IPS DF 6.9 (cell line): ENCODE measurements around the gene ZNF618.

ENCODE experiments used
- DNase-seq: peaks from one replicate; pipeline ENCODE4 v3.0.0-alpha.2; 2013; ENCODE audit warnings: low read depth, low spot score
- H3K27ac ChIP-seq: one replicate; pipeline ENCODE4 v1.5.1; 2013; ENCODE audit warnings: low read length, control low read depth
- H3K27me3 ChIP-seq: 2 replicates; pipeline ENCODE4 v1.6.1; 2013; ENCODE audit warnings: mild to moderate bottlenecking, low read length; ENCODE audit not compliant: control insufficient read depth, insufficient read depth
- H3K36me3 ChIP-seq: 2 replicates; pipeline ENCODE4 v1.6.1; 2013; ENCODE audit warnings: low read length; ENCODE audit not compliant: control insufficient read depth, insufficient read depth
- H3K4me1 ChIP-seq: 2 replicates; pipeline ENCODE4 v1.6.1; 2013; ENCODE audit warnings: low read length; ENCODE audit not compliant: control insufficient read depth, insufficient read depth
- H3K4me3 ChIP-seq: 2 replicates; pipeline ENCODE4 v1.5.1; 2013; ENCODE audit warnings: mild to moderate bottlenecking, low read length
- H3K9me3 ChIP-seq: 2 replicates; pipeline ENCODE4 v1.6.1; 2013; ENCODE audit warnings: low read length, inconsistent platforms; ENCODE audit not compliant: control insufficient read depth, insufficient read depth
- whole genome bisulfite sequencing: extraction: QIAGEN DNeasy Blood & Tissue Kit; methylation state at CpG from one replicate; pipeline ENCODE4 v1.1.7; 2013; ENCODE audit warnings: mixed read lengths, missing lambda C conversion rate; ENCODE audit not compliant: insufficient read length, insufficient coverage; 5-methylcytosine and 5-hydroxymethylcytosine counted together

Gene ZNF618

DNA sequence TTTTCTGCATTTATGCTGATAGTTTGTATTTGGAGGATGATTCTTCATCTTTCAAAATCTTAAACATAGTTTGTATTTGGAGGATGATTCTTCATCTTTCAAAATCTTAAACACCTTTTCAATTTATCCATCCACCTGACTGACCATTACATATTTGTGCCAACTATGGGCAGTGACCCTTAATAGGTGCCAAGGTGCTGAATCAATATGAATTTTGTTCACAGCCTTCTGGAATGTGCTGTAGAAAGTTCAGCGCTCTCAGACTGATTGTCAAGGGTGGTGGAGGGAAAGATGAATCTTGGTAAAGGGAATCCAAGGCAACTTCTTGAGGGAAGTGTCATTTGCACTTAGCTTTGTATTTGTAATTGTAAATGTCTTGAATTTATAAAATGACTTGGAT lies 18.1 kb downstream of the ZNF618 start:
- Histone ChIP-seq H3K4me1 (no peaks in the 10 kb centered on the region), H3K9me3 (no peaks in the 10 kb centered on the region), H3K27ac (no peak overlapping the region), H3K27me3 (no peaks in the 10 kb centered on the region), H3K4me3 (no peak overlapping the region), H3K36me3 (no peaks in the 10 kb centered on the region)
- DNase-seq, result no peak
- no CpG with 5 or more reads among the region's 1 CpG for whole genome bisulfite sequencing

DNA sequence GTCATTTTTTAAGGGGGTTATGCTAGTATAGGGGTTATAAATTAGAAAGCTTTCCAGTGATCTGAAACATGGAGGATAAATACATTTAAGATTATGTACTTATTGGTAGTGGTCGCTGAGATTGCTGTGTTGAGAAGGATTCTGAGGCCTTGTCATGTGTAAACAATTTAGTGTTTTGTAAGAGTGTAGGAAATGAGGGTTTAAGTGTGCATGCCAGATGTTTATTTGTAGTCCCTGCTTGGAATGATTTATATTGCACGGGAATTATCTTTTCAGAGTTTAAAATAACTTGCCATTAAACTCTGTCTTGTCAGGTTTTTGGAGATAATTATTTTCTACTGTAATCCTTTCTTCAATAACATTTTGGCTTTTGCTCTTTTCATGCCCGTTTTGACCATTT lies 19.4 kb downstream of the ZNF618 start:
- WGBS, result 100% methylated on average over 1 of the region's 3 CpGs

DNA sequence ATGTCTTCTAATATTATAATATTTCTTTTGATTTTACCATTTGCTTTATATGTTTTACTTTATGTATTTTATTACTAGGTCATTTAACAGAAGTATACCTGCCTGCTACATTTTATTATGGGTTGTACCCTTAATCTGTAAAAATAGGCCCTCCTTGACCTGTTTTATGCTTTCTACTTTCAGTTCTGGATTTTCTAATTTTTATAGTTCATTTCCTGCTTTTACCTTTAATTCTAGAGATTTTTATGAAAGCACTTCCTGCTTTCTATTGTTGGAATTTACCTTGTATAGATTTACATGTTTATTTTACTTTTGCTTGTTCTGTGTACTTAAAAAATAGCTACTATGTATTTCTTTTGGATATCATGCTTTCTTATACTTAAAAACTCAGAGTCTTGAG lies 20.6 kb downstream of the ZNF618 start:
- H3K4me1 ChIP-seq, result no peaks in the 10 kb centered on the region
- no peak for DNase-seq
- no peaks in the 10 kb centered on the region for H3K9me3 ChIP-seq
- no peaks in the 10 kb centered on the region for H3K36me3 ChIP-seq
- no peaks in the 10 kb centered on the region for H3K27me3 ChIP-seq
- H3K4me3 ChIP-seq, result no peak overlapping the region
- H3K27ac ChIP-seq, result no peak overlapping the region

More for the DNA sequence above, 19.4 kb downstream of the ZNF618 start:
- Histone ChIP-seq H3K36me3 (no peaks in the 10 kb centered on the region), H3K9me3 (no peaks in the 10 kb centered on the region), H3K4me3 (no peak overlapping the region), H3K4me1 (no peaks in the 10 kb centered on the region), H3K27me3 (no peaks in the 10 kb centered on the region), H3K27ac (no peak overlapping the region)
- no peak for DNase-seq

DNA sequence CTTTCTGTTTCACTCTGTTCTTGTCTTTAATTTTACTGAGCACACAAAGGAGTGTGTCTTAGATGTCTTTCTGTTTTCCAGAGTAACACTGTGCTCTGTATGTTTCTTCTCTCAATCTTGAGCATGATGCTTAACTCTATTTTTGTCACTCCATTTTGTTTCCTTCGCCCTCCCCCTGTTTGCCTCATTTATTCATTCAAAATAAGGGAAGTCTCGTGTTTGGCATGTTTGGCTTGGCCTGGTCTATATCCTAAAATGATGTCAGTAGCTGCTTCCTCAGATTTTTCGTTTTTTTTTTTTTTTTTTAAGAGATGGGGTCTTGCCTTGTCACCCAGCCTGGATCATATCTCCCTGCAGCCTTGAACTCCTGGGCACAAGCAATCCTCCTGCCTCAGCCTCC lies 22.0 kb downstream of the ZNF618 start:
- Histone ChIP-seq H3K36me3 (no peaks in the 10 kb centered on the region), H3K9me3 (no peaks in the 10 kb centered on the region), H3K4me1 (no peaks in the 10 kb centered on the region), H3K27me3 (no peaks in the 10 kb centered on the region), H3K27ac (no peak overlapping the region), H3K4me3 (no peak overlapping the region)
- WGBS, result no CpG with 5 or more reads among the region's 3 CpGs
- DNase-seq, result no peak

DNA sequence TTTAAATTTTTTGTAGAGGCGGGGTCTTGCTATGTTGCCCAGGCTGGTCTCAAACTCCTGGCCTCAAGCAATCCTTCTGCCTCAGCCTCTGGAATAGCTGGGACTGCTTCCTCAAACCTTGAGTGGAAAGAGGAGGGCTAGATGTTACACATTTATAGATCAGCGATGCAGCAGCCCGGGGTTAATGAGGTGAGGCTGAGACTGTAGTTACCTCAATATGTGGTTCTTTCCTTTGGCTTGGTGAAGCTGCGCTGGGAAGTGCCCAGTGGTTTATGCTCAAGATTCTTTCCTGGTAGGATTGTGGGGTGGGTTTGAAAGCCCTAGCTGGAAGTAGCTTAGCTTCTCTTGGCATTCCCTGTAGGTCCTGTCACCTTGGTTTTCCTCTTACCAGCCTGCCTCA lies 22.5 kb downstream of the ZNF618 start:
- Histone ChIP-seq H3K4me1 (no peaks in the 10 kb centered on the region), H3K27ac (no peak overlapping the region), H3K9me3 (no peaks in the 10 kb centered on the region), H3K4me3 (no peak overlapping the region), H3K27me3 (no peaks in the 10 kb centered on the region), H3K36me3 (no peaks in the 10 kb centered on the region)
- no CpG with 5 or more reads among the region's 4 CpGs for WGBS
- no peak for DNase-seq

DNA sequence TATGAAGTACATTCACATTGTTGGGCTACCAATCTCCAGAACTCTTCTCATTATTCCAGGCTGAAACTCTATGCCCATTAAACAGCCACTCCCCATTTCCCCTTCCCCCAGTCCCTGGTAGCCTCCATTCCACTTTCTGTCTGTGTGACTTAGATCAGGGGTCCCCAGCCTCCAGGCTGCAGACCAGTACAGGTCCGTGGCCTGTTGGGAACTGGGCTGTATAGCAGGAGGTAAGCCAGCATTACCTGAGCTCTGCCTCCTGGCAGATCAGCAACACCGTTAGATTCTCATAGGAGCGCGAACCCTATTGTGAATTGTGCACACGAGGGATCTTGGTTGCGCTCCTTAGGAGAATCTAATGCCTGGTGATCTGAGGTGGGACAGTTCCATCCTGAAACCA lies 23.1 kb downstream of the ZNF618 start:
- Histone ChIP-seq H3K27ac (no peak overlapping the region), H3K36me3 (no peaks in the 10 kb centered on the region), H3K4me1 (no peaks in the 10 kb centered on the region), H3K4me3 (no peak overlapping the region), H3K27me3 (no peaks in the 10 kb centered on the region), H3K9me3 (no peaks in the 10 kb centered on the region)
- no CpG with 5 or more reads among the region's 6 CpGs for WGBS
- no peak for DNase-seq

DNA sequence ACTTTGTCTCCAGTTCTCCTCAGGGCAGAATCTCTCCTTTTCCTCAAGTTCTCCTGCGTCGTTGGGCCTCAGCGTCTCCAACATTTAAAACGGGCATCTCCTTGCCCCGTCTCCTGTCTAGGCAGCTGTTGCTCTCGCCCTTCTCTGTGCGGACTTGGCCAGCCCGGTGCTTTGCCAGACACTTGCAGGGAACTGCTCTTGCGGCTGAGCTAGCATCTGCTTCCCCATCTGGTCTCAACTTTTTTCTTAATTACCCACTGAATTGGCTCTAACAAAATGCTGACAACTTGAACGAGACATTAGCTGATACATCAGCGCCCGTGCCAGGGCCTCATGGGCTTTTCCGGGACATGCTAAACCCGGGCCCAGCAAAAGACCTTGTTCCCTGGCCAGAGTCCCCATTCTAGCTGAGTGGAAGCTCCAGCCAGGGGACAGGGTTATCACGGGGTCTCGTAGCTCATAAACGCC lies 25.1 kb downstream of the ZNF618 start:
- H3K9me3 ChIP-seq, result no peaks in the 10 kb centered on the region
- no peak for DNase-seq
- no peaks in the 10 kb centered on the region for H3K36me3 ChIP-seq
- H3K27me3 ChIP-seq, result no peaks in the 10 kb centered on the region
- H3K4me3 ChIP-seq, result no peak overlapping the region
- no CpG with 5 or more reads among the region's 17 CpGs for WGBS
- H3K4me1 ChIP-seq, result no peaks in the 10 kb centered on the region
- no peak overlapping the region for H3K27ac ChIP-seq

DNA sequence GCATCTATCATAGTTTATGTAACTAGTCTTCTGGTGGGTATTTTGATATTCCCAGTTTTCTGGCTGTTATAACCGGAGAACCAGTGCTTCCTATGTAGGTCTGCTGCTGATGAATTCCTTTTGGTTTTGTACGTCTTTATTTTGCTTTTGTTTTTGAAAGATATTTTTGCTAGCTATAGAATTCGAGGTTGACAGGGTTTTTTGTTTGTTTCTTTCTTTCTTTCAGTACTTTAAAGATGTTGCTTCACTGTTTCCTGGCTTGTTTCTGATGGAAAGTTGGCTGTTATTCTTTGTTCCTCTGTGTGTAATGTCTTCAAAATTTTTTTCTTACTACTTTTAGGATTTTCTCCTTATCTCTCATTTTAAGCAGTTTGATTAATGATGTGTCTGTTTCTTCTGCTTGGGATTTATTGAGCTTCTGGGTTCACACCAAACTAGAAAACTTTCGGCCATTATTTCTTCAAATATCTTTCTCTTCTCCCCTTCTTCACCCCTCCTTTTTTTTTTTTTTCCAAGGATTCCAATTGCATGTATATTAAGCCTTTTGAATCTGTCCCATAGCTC lies 27.5 kb downstream of the ZNF618 start:
- no peaks in the 10 kb centered on the region for H3K4me1 ChIP-seq
- no peaks in the 10 kb centered on the region for H3K36me3 ChIP-seq
- no peak overlapping the region for H3K4me3 ChIP-seq
- no CpG with 5 or more reads among the region's 4 CpGs for WGBS
- no peak for DNase-seq
- H3K27me3 ChIP-seq, result no peaks in the 10 kb centered on the region
- no peak overlapping the region for H3K27ac ChIP-seq
- no peaks in the 10 kb centered on the region for H3K9me3 ChIP-seq

DNA sequence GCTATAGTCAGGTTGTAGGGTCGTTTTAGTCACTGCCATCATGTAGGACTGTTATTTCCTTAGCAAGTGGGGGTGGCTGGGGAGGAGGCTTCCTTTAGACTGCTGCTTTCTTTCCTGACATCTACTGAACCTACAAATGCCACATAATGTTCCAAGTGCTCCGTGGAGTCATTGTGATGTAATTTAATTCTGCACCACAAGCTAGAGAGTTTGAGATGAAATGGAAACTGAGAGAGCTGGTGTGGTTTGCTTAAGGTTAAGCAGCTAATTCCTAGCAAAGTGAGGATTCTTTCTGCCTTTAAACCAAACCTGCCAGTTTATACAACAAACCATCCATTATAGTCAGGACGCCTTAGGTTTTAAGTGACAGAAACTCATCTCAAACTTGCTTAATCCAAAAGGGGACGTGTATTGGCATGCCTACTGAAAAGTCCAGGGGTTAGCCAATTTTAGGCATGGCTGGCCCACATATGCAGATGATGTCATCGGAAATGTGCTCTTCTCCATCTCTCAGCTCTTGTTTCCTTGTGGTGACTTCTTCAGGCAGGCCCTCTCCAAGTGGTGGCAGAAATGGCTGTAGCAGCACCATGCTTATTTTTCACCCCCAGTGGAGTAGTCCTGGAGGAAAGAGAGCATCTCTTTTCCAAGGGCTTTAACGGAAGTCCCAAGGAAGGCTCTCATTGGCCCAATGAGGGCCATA lies 30.5 kb downstream of the ZNF618 start:
- no peak overlapping the region for H3K4me3 ChIP-seq
- DNase-seq, result no peak
- no peaks in the 10 kb centered on the region for H3K36me3 ChIP-seq
- no peaks in the 10 kb centered on the region for H3K27me3 ChIP-seq
- H3K9me3 ChIP-seq, result no peaks in the 10 kb centered on the region
- H3K4me1 ChIP-seq, result no peaks in the 10 kb centered on the region
- WGBS, result no CpG with 5 or more reads among the region's 6 CpGs
- no peak overlapping the region for H3K27ac ChIP-seq

DNA sequence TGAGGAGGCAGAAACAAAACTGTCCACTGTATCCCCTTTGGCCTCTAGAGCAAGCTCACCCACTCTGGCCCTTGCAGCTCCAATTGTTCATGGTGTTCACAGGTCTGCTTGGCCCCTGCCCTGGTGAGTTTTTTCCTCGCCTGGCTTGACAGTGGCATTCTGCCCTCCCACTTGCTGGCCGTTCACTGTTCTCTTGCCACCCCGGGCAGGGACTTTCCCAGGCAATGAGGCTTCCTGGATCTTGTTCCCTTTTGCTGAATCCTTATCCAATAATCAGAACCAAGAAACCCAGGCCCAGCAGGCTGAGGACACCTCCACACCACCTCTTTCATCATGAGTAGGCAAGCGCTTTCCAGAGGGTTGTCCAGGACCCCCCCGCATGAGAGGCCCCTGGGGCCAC lies 31.2 kb downstream of the ZNF618 start:
- H3K9me3 ChIP-seq, result no peaks in the 10 kb centered on the region
- no CpG with 5 or more reads among the region's 5 CpGs for WGBS

DNA sequence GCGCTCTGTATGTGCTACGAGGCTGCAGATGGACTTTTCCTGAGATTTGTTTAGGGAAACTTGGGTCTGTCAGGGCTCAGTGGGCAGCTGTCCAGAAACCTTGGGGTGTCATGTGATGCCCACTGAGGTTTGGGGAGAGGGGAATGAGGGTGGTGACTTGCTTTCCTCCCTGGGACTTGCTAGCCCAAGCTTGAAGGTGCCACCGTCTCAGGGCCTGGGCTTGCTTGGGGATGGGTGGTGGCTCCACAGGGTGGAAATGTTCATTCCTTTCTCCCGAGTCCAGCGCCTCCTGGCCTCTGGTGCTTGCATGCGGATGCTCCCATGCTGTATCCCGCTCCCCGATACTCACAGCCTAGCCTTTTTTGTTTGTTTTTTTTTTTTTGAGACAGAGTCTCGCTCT lies 33.3 kb downstream of the ZNF618 start:
- no CpG with 5 or more reads among the region's 9 CpGs for WGBS

More for the DNA sequence above, 31.2 kb downstream of the ZNF618 start:
- Histone ChIP-seq H3K36me3 (no peaks in the 10 kb centered on the region), H3K27me3 (no peaks in the 10 kb centered on the region), H3K4me3 (no peak overlapping the region), H3K27ac (no peak overlapping the region), H3K4me1 (no peaks in the 10 kb centered on the region)
- no peak for DNase-seq

More for the DNA sequence above, 33.3 kb downstream of the ZNF618 start:
- Histone ChIP-seq H3K4me1 (no peaks in the 10 kb centered on the region), H3K4me3 (no peak overlapping the region), H3K27ac (no peak overlapping the region), H3K9me3 (no peaks in the 10 kb centered on the region), H3K27me3 (no peaks in the 10 kb centered on the region), H3K36me3 (no peaks in the 10 kb centered on the region)
- DNase-seq, result no peak
